HepG2 (cell line): ENCODE measurements around the gene SLIT1.

Experiments
- TCF7L2 ChIP-seq: IDR thresholded peaks from 2 replicates; pipeline ENCODE4 v1.6.1; 2011; ENCODE audit warnings: mild to moderate bottlenecking, low read depth, low read length, moderate library complexity
- ZNF160 ChIP-seq: sonication (generic); formaldehyde crosslinking; IDR thresholded peaks from 2 replicates; pipeline ENCODE4 v1.8.0; 2022; ENCODE audit warnings: mild to moderate bottlenecking, inconsistent platforms, missing genetic modification reagents

- TF ChIP-seq ZNF160 (CRISPR knock-in tag), result no peak
- no peak for TF ChIP-seq TCF7L2
These were observed 10.0 kb upstream of the SLIT1 start for GRCh38 chr10:97195706-97196222.
